GM20431 (cell line): Measurements from ENCODE around the gene INAFM2.

Source experiments
- in situ Hi-C: fragments of 300-500 bp; cut with MseI, MboI; formaldehyde crosslinking; loops from one replicate; pipeline ENCODE4 v1.15.0; 2020; ENCODE audit warnings: low sequenced_read_pairs; ENCODE audit not compliant: unreplicated experiment

Gene INAFM2

GRCh38 chr15:40323239-40323952 lies at the start of gene INAFM2:
INAFM2 (plus strand) TSS chr15:40323692; CDS start chr15:40324056, 364 bp downstream.
- in situ Hi-C loops, result no loop called here

GRCh38 chr15:40274350-40275274 lies 48.9 kb upstream of the INAFM2 start:
- in situ Hi-C loops, result loop anchor here (25.0 kb wide), 1 partner anchor 237 kb away; the partner anchor contains the start of gene SRP14

GRCh38 chr15:40275523-40275922 lies 48.0 kb upstream of the INAFM2 start:
- in situ Hi-C loops, result no loop called here

- in situ Hi-C loops, result no loop called here
Observed at GRCh38 chr15:40275954-40276353, 47.5 kb upstream of the INAFM2 start.

- in situ Hi-C loops, result no loop called here
Observed at GRCh38 chr15:40276927-40277326, 46.6 kb upstream of the INAFM2 start.

GRCh38 chr15:40277471-40277870 lies 46.0 kb upstream of the INAFM2 start:
- in situ Hi-C loops, result no loop called here

GRCh38 chr15:40278026-40278425 lies 45.5 kb upstream of the INAFM2 start:
- in situ Hi-C loops, result no loop called here

- in situ Hi-C loops, result no loop called here
Observed at GRCh38 chr15:40279437-40280141, 43.9 kb upstream of the INAFM2 start.

GRCh38 chr15:40280260-40281056 lies 43.0 kb upstream of the INAFM2 start:
- in situ Hi-C loops, result no loop called here

GRCh38 chr15:40281057-40281800 lies 42.3 kb upstream of the INAFM2 start:
- in situ Hi-C loops, result no loop called here

- in situ Hi-C loops, result no loop called here
Observed at GRCh38 chr15:40281801-40282146, 41.7 kb upstream of the INAFM2 start.

- in situ Hi-C loops, result no loop called here
Observed at GRCh38 chr15:40282147-40282868, 41.2 kb upstream of the INAFM2 start.

- in situ Hi-C loops, result no loop called here
Observed at GRCh38 chr15:40282869-40283614, 40.5 kb upstream of the INAFM2 start, which contains the start of gene ANKRD63. ANKRD63 (minus strand) TSS chr15:40283064; CDS start chr15:40282586, 478 bp downstream.

GRCh38 chr15:40283615-40284300 lies 39.7 kb upstream of the INAFM2 start:
- in situ Hi-C loops, result no loop called here

GRCh38 chr15:40285151-40285550 lies 38.3 kb upstream of the INAFM2 start:
- in situ Hi-C loops, result no loop called here

GRCh38 chr15:40285554-40286011 lies 37.9 kb upstream of the INAFM2 start:
- in situ Hi-C loops, result no loop called here

GRCh38 chr15:40286061-40286532 lies 37.4 kb upstream of the INAFM2 start:
- in situ Hi-C loops, result no loop called here
